ENCODE measurements around the gene PEAK1. TPM values are rescaled to one million over a fixed set of nuclear protein-coding genes. Genes with fewer than 3 reads are reported as not detected.

Gene PEAK1
- total RNA-seq, 2 experiments from 2014 or later: 6.0 to 10.8 TPM

DNA sequence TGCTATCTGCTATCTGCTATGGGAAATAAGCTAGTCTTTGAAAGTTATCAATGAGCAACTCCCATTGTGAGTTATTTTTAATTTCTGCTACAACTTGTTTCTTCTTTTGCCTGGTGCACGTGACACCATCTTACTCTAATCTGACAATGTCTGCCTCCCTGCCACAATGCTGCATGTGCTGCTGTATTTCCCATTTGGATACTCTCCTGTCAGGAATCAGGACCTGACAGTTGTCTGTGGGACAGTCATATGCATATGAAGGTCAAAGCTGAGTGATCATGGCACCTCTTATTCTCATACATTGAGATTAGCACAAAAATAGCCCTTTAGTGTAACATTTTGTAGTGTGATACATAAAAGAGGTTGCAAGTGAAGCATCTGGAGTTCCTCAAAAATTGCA is 46.6 kb upstream of the PEAK1 start:
- TF ChIP-seq EZH2phosphoT487 (IDR thresholded peaks at IDR 0.05; ENCODE audit: borderline replicate concordance, low read depth, low read length): no peak
- TF ChIP-seq, protein P1, sequence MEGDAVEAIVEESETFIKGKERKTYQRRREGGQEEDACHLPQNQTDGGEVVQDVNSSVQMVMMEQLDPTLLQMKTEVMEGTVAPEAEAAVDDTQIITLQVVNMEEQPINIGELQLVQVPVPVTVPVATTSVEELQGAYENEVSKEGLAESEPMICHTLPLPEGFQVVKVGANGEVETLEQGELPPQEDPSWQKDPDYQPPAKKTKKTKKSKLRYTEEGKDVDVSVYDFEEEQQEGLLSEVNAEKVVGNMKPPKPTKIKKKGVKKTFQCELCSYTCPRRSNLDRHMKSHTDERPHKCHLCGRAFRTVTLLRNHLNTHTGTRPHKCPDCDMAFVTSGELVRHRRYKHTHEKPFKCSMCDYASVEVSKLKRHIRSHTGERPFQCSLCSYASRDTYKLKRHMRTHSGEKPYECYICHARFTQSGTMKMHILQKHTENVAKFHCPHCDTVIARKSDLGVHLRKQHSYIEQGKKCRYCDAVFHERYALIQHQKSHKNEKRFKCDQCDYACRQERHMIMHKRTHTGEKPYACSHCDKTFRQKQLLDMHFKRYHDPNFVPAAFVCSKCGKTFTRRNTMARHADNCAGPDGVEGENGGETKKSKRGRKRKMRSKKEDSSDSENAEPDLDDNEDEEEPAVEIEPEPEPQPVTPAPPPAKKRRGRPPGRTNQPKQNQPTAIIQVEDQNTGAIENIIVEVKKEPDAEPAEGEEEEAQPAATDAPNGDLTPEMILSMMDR (conservative IDR thresholded peaks at IDR 0.05; ENCODE audit: low read length): no peak
- peaks cover 75% of the 10 kb centered on the region for H3K36me3 ChIP-seq (ENCODE audit: insufficient read depth, low read length)
- H3K9me3 ChIP-seq (ENCODE audit: low read length): no peaks in the 10 kb centered on the region
- H3K9me2 ChIP-seq (ENCODE audit: insufficient read depth, low read length): no peaks in the 10 kb centered on the region
- no peak for DNase-seq (ENCODE audit: low spot score)
- intact Hi-C loops (cut with micrococcal nuclease; ENCODE audit: unreplicated experiment): no loop called here
- TSS peak; percentile 27 for BruUV-seq (replicated peaks)
- CTCF ChIA-PET (ENCODE audit: unreplicated experiment): no interaction called here
- no peak overlapping the region for H3K27ac ChIP-seq (ENCODE audit: low read depth, low read length, poor library complexity, severe bottlenecking)
- no peak overlapping the region for H2AFZ ChIP-seq (ENCODE audit: low read length)
- H3K4me2 ChIP-seq (ENCODE audit: low read length): no peak overlapping the region
- H3K4me1 ChIP-seq (ENCODE audit: insufficient read depth, low read length, poor library complexity, severe bottlenecking): no peaks in the 10 kb centered on the region
- POLR2A ChIA-PET: no interaction called here
- no peaks in the 10 kb centered on the region for H3K79me2 ChIP-seq (ENCODE audit: insufficient read depth, low read depth, low read length)
- no peak overlapping the region for H3K4me3 ChIP-seq (ENCODE audit: low read depth, low read length, poor library complexity, severe bottlenecking)
- H4K20me1 ChIP-seq (ENCODE audit: insufficient read depth, low read length): no peaks in the 10 kb centered on the region

- no peaks in the 10 kb centered on the region for H3K79me2 ChIP-seq (ENCODE audit: insufficient read depth, low read depth, low read length)
- no peaks in the 10 kb centered on the region for H3K4me1 ChIP-seq (ENCODE audit: insufficient read depth, low read length, poor library complexity, severe bottlenecking)
- ChIA-PET POLR2A (interaction anchor here (0.6 kb wide), 1 partner anchor 370 kb away, joined by 3 read pairs; no protein-coding TSS in a partner anchor), CTCF (ENCODE audit: unreplicated experiment) (no interaction called here)
- H3K4me3 ChIP-seq (ENCODE audit: low read depth, low read length, poor library complexity, severe bottlenecking): no peak overlapping the region
- no peak overlapping the region for H3K4me2 ChIP-seq (ENCODE audit: low read length)
- H2AFZ ChIP-seq (ENCODE audit: low read length): no peak overlapping the region
- no peaks in the 10 kb centered on the region for H4K20me1 ChIP-seq (ENCODE audit: insufficient read depth, low read length)
- no peaks in the 10 kb centered on the region for H3K9me3 ChIP-seq (ENCODE audit: low read length)
- TF ChIP-seq, protein P1 (conservative IDR thresholded peaks at IDR 0.05; ENCODE audit: low read length): no peak
- TF ChIP-seq EZH2phosphoT487 (IDR thresholded peaks at IDR 0.05; ENCODE audit: borderline replicate concordance, low read depth, low read length): no peak
- BruUV-seq (replicated peaks): no TSS peak
- H3K9me2 ChIP-seq (ENCODE audit: insufficient read depth, low read length): no peaks in the 10 kb centered on the region
- H3K27ac ChIP-seq (ENCODE audit: low read depth, low read length, poor library complexity, severe bottlenecking): no peak overlapping the region
- intact Hi-C loops (cut with micrococcal nuclease; ENCODE audit: unreplicated experiment): no loop called here
- DNase-seq (ENCODE audit: low spot score): no peak
- H3K36me3 ChIP-seq (ENCODE audit: insufficient read depth, low read length): peaks cover 70% of the 10 kb centered on the region
These were observed 44.4 kb upstream of the PEAK1 start for GRCh38 chr15:77464129-77464865.

DNA sequence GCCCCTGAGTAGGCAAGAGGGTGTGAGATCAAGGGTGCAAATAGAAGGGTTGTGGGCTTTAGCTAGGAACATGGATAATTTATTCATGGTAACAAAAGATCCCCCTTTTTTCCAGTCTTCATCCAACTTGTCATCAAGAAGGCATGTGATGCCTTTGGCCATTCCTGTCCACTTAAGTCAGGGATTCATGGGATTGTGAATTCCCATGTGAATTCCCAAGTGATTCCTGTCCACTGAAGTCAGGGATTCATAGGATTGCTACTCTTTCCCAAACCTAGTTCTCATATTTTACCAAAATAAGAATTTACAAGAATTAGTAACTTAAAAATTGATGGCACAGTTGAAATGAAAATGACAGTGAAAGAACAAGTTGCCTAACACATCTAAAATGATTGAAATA is 41.6 kb upstream of the PEAK1 start:
- no peaks in the 10 kb centered on the region for H3K9me2 ChIP-seq (ENCODE audit: insufficient read depth, low read length)
- peaks cover 15% of the 10 kb centered on the region for H3K4me1 ChIP-seq (ENCODE audit: insufficient read depth, low read length, poor library complexity, severe bottlenecking)
- no peaks in the 10 kb centered on the region for H3K79me2 ChIP-seq (ENCODE audit: insufficient read depth, low read depth, low read length)
- H2AFZ ChIP-seq (ENCODE audit: low read length): no peak overlapping the region
- ChIA-PET POLR2A (no interaction called here), CTCF (ENCODE audit: unreplicated experiment) (no interaction called here)
- BruUV-seq (replicated peaks): no TSS peak
- H3K27ac ChIP-seq (ENCODE audit: low read depth, low read length, poor library complexity, severe bottlenecking): no peak overlapping the region
- intact Hi-C loops (cut with micrococcal nuclease; ENCODE audit: unreplicated experiment): no loop called here
- no peaks in the 10 kb centered on the region for H3K9me3 ChIP-seq (ENCODE audit: low read length)
- H3K36me3 ChIP-seq (ENCODE audit: insufficient read depth, low read length): peaks cover 56% of the 10 kb centered on the region
- no peak overlapping the region for H3K4me3 ChIP-seq (ENCODE audit: low read depth, low read length, poor library complexity, severe bottlenecking)
- no peak for DNase-seq (ENCODE audit: low spot score)
- no peaks in the 10 kb centered on the region for H4K20me1 ChIP-seq (ENCODE audit: insufficient read depth, low read length)
- TF ChIP-seq, protein P1 (conservative IDR thresholded peaks at IDR 0.05; ENCODE audit: low read length): no peak
- TF ChIP-seq EZH2phosphoT487 (IDR thresholded peaks at IDR 0.05; ENCODE audit: borderline replicate concordance, low read depth, low read length): no peak
- no peak overlapping the region for H3K4me2 ChIP-seq (ENCODE audit: low read length)

Measured in OCI-LY7 (cell line).